Vagina (tissue), 2 donors: Measurements from ENCODE around the gene TTLL8. TPM values are rescaled to one million over a fixed set of nuclear protein-coding genes. Genes with fewer than 3 reads are reported as not detected.

ENCODE experiments used
- DNase-seq, 2 donors: peaks; one replicate each; pipeline ENCODE4 v3.0.0-alpha.2; 2017; ENCODE audit errors: extremely low spot score in 2 of 2
- H3K27ac ChIP-seq: fragments of 200-600 bp; sonication (generic); one replicate; pipeline ENCODE4 v1.5.1; 2019
- H3K27me3 ChIP-seq: fragments of 200-600 bp; sonication (generic); one replicate; pipeline ENCODE4 v1.5.1; 2019
- H3K36me3 ChIP-seq, 2 donors: fragments of 200-600 bp; sonication (generic); one replicate each; pipeline ENCODE4 v1.5.1; 2017 to 2019
- H3K4me1 ChIP-seq: fragments of 200-600 bp; sonication (generic); one replicate; pipeline ENCODE4 v1.5.1; 2019
- H3K4me3 ChIP-seq, 2 donors: fragments of 200-600 bp; sonication (generic); 1 replicate in 1 of 2; 2 replicates in 1 of 2; pipeline ENCODE4 v1.5.1; 2016 to 2019
- H3K9me3 ChIP-seq: fragments of 200-600 bp; sonication (generic); one replicate; pipeline ENCODE4 v1.5.1; 2019
- CTCF ChIP-seq, 3 experiments: fragments of 450-650 bp in 2 of 3; fragments of 200-600 bp in 1 of 3; sonication (generic) in 1 of 3; IDR thresholded peaks; one replicate each; pipeline ENCODE4 v1.5.1; 2017 to 2019; ENCODE audit warnings: antibody characterized with exemption in 3 of 3, mild to moderate bottlenecking in 2 of 3, moderate library complexity in 2 of 3
- POLR2A ChIP-seq, 2 donors: fragments of 450-650 bp; IDR thresholded peaks; one replicate each; pipeline ENCODE4 v1.6.1; 2017; ENCODE audit warnings: antibody characterized with exemption in 2 of 2, mild to moderate bottlenecking in 2 of 2, moderate library complexity in 2 of 2
- POLR2AphosphoS5 ChIP-seq, 2 donors: sonication (generic); formaldehyde crosslinking; IDR thresholded peaks; one replicate each; pipeline ENCODE4 v1.9.0; 2017; ENCODE audit warnings: antibody characterized with exemption in 2 of 2, mild to moderate bottlenecking in 2 of 2, low read depth in 1 of 2; ENCODE audit not compliant: insufficient read depth in 1 of 2
- intact Hi-C: fragments of 100-400 bp; cut with DNase I; formaldehyde crosslinking; loops from one replicate; pipeline ENCODE4 v1.15.1; 2023
- total RNA-seq: library from RNA; depleted of rRNA; stranded (reverse); fragments of >200 nt; gene quantifications from one replicate; pipeline ENCODE4 v1.2.3, GENCODE V29; 2016

Gene TTLL8
- total RNA-seq, 1 donor from 2014 or later: not detected

DNA sequence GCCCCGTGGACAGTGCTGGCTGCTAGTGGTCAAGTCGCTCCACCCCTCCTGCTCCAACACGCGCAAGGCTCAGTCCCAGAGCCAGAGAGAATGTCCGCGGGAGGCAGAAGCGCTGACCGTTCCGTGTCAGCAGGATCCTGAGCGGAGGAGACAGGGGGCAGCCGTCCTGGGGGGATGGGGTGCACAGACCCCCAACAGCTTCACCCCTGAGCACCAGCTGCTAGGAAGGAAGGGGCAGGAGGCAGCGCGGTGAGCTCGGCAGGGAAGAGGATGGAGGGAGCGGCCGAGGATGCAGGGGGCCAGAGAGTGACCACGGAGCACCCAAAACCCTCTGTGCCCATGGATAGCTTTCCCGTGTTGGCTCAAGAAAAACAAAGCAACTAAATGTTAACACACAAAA lies 6.4 kb upstream of the TTLL8 start:
- H3K4me3 ChIP-seq: no peak overlapping the region
- intact Hi-C loops: no loop called here
- H3K36me3 ChIP-seq: no peaks in the 10 kb centered on the region
- no peak for DNase-seq
- no peaks in the 10 kb centered on the region for H3K27me3 ChIP-seq
- no peaks in the 10 kb centered on the region for H3K9me3 ChIP-seq
- peaks cover 5% of the 10 kb centered on the region for H3K4me1 ChIP-seq
- no peak overlapping the region for H3K27ac ChIP-seq
- TF ChIP-seq POLR2A (IDR thresholded peaks at IDR 0.05) (no peak), CTCF (IDR thresholded peaks at IDR 0.05) (no peak), POLR2AphosphoS5 (IDR thresholded peaks at IDR 0.05; ENCODE audit: insufficient read depth in 1 of 2, low read depth in 1 of 2) (no peak)

DNA sequence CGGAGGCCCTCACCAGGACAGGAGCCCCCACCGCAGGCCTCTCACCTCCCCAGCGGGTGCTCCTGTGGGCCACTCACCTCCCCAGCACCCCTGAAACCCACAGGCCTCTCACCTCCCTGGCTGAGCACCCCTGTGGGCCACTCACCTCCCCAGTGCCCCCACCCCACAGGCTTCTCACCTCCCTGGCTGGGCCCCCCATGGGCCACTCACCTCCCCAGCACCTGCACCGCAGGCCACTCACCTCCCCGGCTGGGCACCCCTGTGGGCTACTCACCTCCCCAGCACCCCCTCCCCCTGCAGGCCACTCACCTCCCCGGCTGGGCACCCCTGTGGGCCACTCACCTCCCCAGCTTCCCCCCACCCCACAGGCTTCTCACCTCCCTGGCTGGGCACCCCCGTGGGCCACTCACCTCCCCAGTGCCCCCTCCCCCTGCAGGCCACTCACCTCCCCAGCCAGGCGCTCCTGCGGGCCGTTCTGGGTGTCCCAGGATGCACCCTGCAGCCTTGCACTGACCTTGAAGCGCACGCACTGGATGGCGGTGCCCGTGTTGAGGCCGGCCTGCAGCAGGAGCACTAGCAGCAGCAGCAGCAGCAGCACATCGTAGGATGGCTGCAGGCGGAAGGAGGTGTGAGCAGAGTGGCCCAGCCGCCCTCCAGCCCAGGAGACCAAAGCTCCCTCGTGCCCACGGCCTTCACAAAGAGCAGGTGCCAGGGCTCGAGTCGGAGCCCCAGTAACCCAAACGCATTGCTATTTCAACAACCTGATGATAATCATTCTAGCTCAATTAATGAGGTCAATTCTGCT lies 5.7 kb upstream of the TTLL8 start:
- TF ChIP-seq POLR2A (IDR thresholded peaks at IDR 0.05) (no peak), CTCF (IDR thresholded peaks at IDR 0.05) (no peak), POLR2AphosphoS5 (IDR thresholded peaks at IDR 0.05; ENCODE audit: insufficient read depth in 1 of 2, low read depth in 1 of 2) (no peak)
- H3K27ac ChIP-seq: no peak overlapping the region
- H3K4me1 ChIP-seq: peaks cover 10% of the 10 kb centered on the region
- no peak for DNase-seq
- no peaks in the 10 kb centered on the region for H3K36me3 ChIP-seq
- intact Hi-C loops: no loop called here
- H3K27me3 ChIP-seq: no peaks in the 10 kb centered on the region
- H3K4me3 ChIP-seq: no peak overlapping the region
- H3K9me3 ChIP-seq: no peaks in the 10 kb centered on the region

GRCh38 chr22:50062509-50063135 lies 4.5 kb upstream of the TTLL8 start:
- Histone ChIP-seq H3K4me1 (peaks cover 15% of the 10 kb centered on the region), H3K27me3 (no peaks in the 10 kb centered on the region), H3K36me3 (no peaks in the 10 kb centered on the region), H3K4me3 (no peak overlapping the region), H3K9me3 (no peaks in the 10 kb centered on the region), H3K27ac (no peak overlapping the region)
- intact Hi-C loops: no loop called here
- no peak for DNase-seq
- no peak for TF ChIP-seq CTCF (IDR thresholded peaks at IDR 0.05)
- TF ChIP-seq POLR2A (IDR thresholded peaks at IDR 0.05): no peak
- TF ChIP-seq POLR2AphosphoS5 (IDR thresholded peaks at IDR 0.05; ENCODE audit: insufficient read depth in 1 of 2, low read depth in 1 of 2): no peak

DNA sequence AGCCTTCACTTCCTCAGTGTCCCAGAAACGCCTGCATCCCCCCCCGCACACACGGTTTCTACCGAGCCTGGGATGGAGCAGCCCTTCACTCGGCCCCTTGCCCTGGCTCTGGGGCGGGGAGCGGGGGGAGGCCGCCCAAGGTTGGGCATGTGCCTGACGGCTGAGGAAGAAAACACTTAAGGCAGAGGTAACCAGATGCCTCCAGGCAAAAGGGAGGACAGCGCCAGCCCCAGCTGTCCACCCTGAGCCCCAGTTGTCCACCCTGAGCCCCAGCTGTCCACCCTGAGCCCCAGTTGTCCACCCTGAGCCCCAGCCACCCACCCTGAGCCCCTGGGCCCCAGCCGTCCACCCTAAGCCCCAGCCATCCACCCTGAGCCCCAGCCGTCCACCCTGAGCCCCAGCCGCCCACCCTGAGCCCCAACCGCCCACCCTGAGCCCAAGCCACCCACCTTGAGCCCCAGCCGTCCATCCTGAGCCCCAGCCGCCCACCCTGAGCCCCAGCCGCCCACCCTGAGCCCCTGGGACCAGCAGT lies 3.8 kb upstream of the TTLL8 start:
- H3K27ac ChIP-seq: no peak overlapping the region
- TF ChIP-seq POLR2AphosphoS5 (IDR thresholded peaks at IDR 0.05; ENCODE audit: insufficient read depth in 1 of 2, low read depth in 1 of 2) (no peak), CTCF (IDR thresholded peaks at IDR 0.05) (no peak), POLR2A (IDR thresholded peaks at IDR 0.05) (no peak)
- no peaks in the 10 kb centered on the region for H3K27me3 ChIP-seq
- H3K4me1 ChIP-seq: peaks cover 15% of the 10 kb centered on the region
- H3K36me3 ChIP-seq: no peaks in the 10 kb centered on the region
- no peak for DNase-seq
- no peak overlapping the region for H3K4me3 ChIP-seq
- no peaks in the 10 kb centered on the region for H3K9me3 ChIP-seq
- intact Hi-C loops: no loop called here
